ENCODE measurements around the gene P3H4.
"Not testable (repeated sequence)": the region's sequence is repeated elsewhere in the genome, so short reads cannot be mapped to it uniquely, and the experiment has no call there.

Gene P3H4, protein sequence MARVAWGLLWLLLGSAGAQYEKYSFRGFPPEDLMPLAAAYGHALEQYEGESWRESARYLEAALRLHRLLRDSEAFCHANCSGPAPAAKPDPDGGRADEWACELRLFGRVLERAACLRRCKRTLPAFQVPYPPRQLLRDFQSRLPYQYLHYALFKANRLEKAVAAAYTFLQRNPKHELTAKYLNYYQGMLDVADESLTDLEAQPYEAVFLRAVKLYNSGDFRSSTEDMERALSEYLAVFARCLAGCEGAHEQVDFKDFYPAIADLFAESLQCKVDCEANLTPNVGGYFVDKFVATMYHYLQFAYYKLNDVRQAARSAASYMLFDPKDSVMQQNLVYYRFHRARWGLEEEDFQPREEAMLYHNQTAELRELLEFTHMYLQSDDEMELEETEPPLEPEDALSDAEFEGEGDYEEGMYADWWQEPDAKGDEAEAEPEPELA

GRCh38 chr17:41811549-41812380 is at the start of gene P3H4:
Gene P3H4 (minus strand): TSS chr17:41811949. CDS start chr17:41811915, 34 bp downstream.
- H3K27ac ChIP-seq (ENCODE audit: low read depth, low read length): no peak within 1 kb of the TSS
- no peaks in the 10 kb centered on the region for H3K36me3 ChIP-seq (ENCODE audit: control insufficient read depth in 5 of 5, insufficient read depth in 5 of 5, low read length in 5 of 5)
- H3K27me3 ChIP-seq (ENCODE audit: control insufficient read depth in 5 of 5, insufficient read depth in 4 of 5, low read length in 5 of 5): peaks cover 0 to 7% (median 2%) of the 10 kb centered on the region in 5 donors
- H3K4me3 ChIP-seq (ENCODE audit: low read depth in 1 of 5, low read length in 5 of 5): peak within 1 kb of the TSS; percentile 70 to 83 (median 77)
- peak within 1 kb of the TSS in 4 of 5 donors; percentile 56 to 77 (median 70) for H3K9ac ChIP-seq (ENCODE audit: low read length in 5 of 5)
- peaks cover 0 to 34% (median 23%) of the 10 kb centered on the region in 5 donors for H3K4me1 ChIP-seq (ENCODE audit: control insufficient read depth in 5 of 5, insufficient read depth in 5 of 5, low read length in 5 of 5)
- no peaks in the 10 kb centered on the region for H3K9me3 ChIP-seq (ENCODE audit: control insufficient read depth in 5 of 5, low read length in 5 of 5)

GRCh38 chr17:41860254-41860931 is 48.6 kb upstream of the P3H4 start:
- no peak overlapping the region for H3K27ac ChIP-seq (ENCODE audit: low read depth, low read length)
- H3K36me3 ChIP-seq (ENCODE audit: control insufficient read depth in 5 of 5, insufficient read depth in 5 of 5, low read length in 5 of 5): no peaks in the 10 kb centered on the region
- no peaks in the 10 kb centered on the region for H3K27me3 ChIP-seq (ENCODE audit: control insufficient read depth in 5 of 5, insufficient read depth in 4 of 5, low read length in 5 of 5)
- no peak overlapping the region for H3K4me3 ChIP-seq (ENCODE audit: low read depth in 1 of 5, low read length in 5 of 5)
- H3K4me1 ChIP-seq (ENCODE audit: control insufficient read depth in 5 of 5, insufficient read depth in 5 of 5, low read length in 5 of 5): peaks cover 8 to 33% (median 22%) of the 10 kb centered on the region in 5 donors
- H3K9me3 ChIP-seq (ENCODE audit: control insufficient read depth in 5 of 5, low read length in 5 of 5): no peaks in the 10 kb centered on the region
- peak overlapping the region in 1 of 5 donors; percentile 35 for H3K9ac ChIP-seq (ENCODE audit: low read length in 5 of 5)

GRCh38 chr17:41851382-41851781 is 39.6 kb upstream of the P3H4 start:
- H3K27me3 ChIP-seq (ENCODE audit: control insufficient read depth in 5 of 5, insufficient read depth in 4 of 5, low read length in 5 of 5); H3K9me3 ChIP-seq (ENCODE audit: control insufficient read depth in 5 of 5, low read length in 5 of 5); H3K9ac ChIP-seq (ENCODE audit: low read length in 5 of 5); H3K27ac ChIP-seq (ENCODE audit: low read depth, low read length); H3K4me3 ChIP-seq (ENCODE audit: low read depth in 1 of 5, low read length in 5 of 5): not testable (repeated sequence)
- Histone ChIP-seq H3K36me3 (ENCODE audit: control insufficient read depth in 5 of 5, insufficient read depth in 5 of 5, low read length in 5 of 5) (peaks cover 3 to 25% (median 19%) of the 10 kb centered on the region in 5 donors), H3K4me1 (ENCODE audit: control insufficient read depth in 5 of 5, insufficient read depth in 5 of 5, low read length in 5 of 5) (peaks cover 0 to 14% (median 0%) of the 10 kb centered on the region in 5 donors)

GRCh38 chr17:41849251-41849990 is 37.7 kb upstream of the P3H4 start:
- Histone ChIP-seq H3K27me3 (ENCODE audit: control insufficient read depth in 5 of 5, insufficient read depth in 4 of 5, low read length in 5 of 5) (no peaks in the 10 kb centered on the region), H3K9ac (ENCODE audit: low read length in 5 of 5) (peak overlapping the region in 1 of 5 donors; percentile 6), H3K36me3 (ENCODE audit: control insufficient read depth in 5 of 5, insufficient read depth in 5 of 5, low read length in 5 of 5) (peaks cover 2 to 19% (median 13%) of the 10 kb centered on the region in 5 donors), H3K27ac (ENCODE audit: low read depth, low read length) (no peak overlapping the region), H3K9me3 (ENCODE audit: control insufficient read depth in 5 of 5, low read length in 5 of 5) (no peaks in the 10 kb centered on the region), H3K4me1 (ENCODE audit: control insufficient read depth in 5 of 5, insufficient read depth in 5 of 5, low read length in 5 of 5) (peaks cover 0 to 14% (median 0%) of the 10 kb centered on the region in 5 donors), H3K4me3 (ENCODE audit: low read depth in 1 of 5, low read length in 5 of 5) (no peak overlapping the region)

GRCh38 chr17:41848788-41849187 is 37.0 kb upstream of the P3H4 start:
- H3K27ac ChIP-seq (ENCODE audit: low read depth, low read length): no peak overlapping the region

DNA sequence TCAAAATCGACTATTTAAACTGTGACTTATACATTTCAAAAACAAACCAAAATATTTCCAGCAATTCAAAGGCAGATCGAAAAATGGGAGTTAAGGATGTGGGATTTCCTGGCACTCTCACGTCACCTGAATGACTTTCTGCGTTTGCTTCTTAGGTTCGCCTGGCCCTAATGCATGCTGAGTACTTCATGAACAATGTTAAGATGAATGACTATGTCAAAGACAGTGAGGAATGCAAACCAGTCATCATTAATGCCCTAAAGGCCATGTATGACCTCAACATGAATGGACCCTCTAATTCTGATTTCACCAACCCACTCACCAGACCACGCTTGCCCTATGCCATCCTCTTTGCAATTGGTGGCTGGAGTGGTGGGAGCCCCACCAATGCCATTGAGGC is 33.2 kb upstream of the P3H4 start:
- H3K27me3 ChIP-seq (ENCODE audit: control insufficient read depth in 5 of 5, insufficient read depth in 4 of 5, low read length in 5 of 5): no peaks in the 10 kb centered on the region

More at GRCh38 chr17:41848788-41849187, 37.0 kb upstream of the P3H4 start:
- Histone ChIP-seq H3K9me3 (ENCODE audit: control insufficient read depth in 5 of 5, low read length in 5 of 5) (no peaks in the 10 kb centered on the region), H3K9ac (ENCODE audit: low read length in 5 of 5) (no peak overlapping the region), H3K27me3 (ENCODE audit: control insufficient read depth in 5 of 5, insufficient read depth in 4 of 5, low read length in 5 of 5) (no peaks in the 10 kb centered on the region), H3K4me3 (ENCODE audit: low read depth in 1 of 5, low read length in 5 of 5) (no peak overlapping the region), H3K4me1 (ENCODE audit: control insufficient read depth in 5 of 5, insufficient read depth in 5 of 5, low read length in 5 of 5) (peaks cover 0 to 14% (median 0%) of the 10 kb centered on the region in 5 donors), H3K36me3 (ENCODE audit: control insufficient read depth in 5 of 5, insufficient read depth in 5 of 5, low read length in 5 of 5) (peaks cover 0 to 13% (median 7%) of the 10 kb centered on the region in 5 donors)

DNA sequence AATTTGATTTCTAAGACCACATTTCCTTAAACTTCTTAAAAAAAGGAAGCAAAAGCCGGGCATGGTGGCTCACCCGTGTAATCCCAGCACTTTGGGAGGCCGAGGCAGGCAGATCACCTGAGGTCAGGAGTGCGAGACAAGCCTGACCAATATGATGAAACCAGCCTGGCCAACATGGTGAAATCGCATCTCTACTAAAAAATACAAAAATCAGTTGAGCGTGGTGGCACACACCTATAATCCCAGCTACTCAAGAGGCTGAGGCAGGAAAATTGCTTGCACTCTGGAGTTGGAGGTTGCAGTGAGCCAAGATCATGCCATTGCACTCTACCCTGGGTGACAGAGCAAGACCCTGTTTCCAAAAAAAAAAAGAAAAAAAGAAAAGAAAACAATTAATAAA is 29.0 kb upstream of the P3H4 start:
- H3K27ac ChIP-seq (ENCODE audit: low read depth, low read length); H3K9ac ChIP-seq (ENCODE audit: low read length in 5 of 5); H3K36me3 ChIP-seq (ENCODE audit: control insufficient read depth in 5 of 5, insufficient read depth in 5 of 5, low read length in 5 of 5); H3K27me3 ChIP-seq (ENCODE audit: control insufficient read depth in 5 of 5, insufficient read depth in 4 of 5, low read length in 5 of 5); H3K4me3 ChIP-seq (ENCODE audit: low read depth in 1 of 5, low read length in 5 of 5); H3K9me3 ChIP-seq (ENCODE audit: control insufficient read depth in 5 of 5, low read length in 5 of 5); H3K4me1 ChIP-seq (ENCODE audit: control insufficient read depth in 5 of 5, insufficient read depth in 5 of 5, low read length in 5 of 5): not testable (repeated sequence)

More for the DNA sequence above, 33.2 kb upstream of the P3H4 start:
- H3K36me3 ChIP-seq (ENCODE audit: control insufficient read depth in 5 of 5, insufficient read depth in 5 of 5, low read length in 5 of 5): peaks cover 0 to 5% (median 4%) of the 10 kb centered on the region in 5 donors
- H3K9me3 ChIP-seq (ENCODE audit: control insufficient read depth in 5 of 5, low read length in 5 of 5): no peaks in the 10 kb centered on the region
- H3K4me3 ChIP-seq (ENCODE audit: low read depth in 1 of 5, low read length in 5 of 5): no peak overlapping the region
- H3K4me1 ChIP-seq (ENCODE audit: control insufficient read depth in 5 of 5, insufficient read depth in 5 of 5, low read length in 5 of 5): peaks cover 0 to 10% (median 0%) of the 10 kb centered on the region in 5 donors
- no peak overlapping the region for H3K9ac ChIP-seq (ENCODE audit: low read length in 5 of 5)
- no peak overlapping the region for H3K27ac ChIP-seq (ENCODE audit: low read depth, low read length)

DNA sequence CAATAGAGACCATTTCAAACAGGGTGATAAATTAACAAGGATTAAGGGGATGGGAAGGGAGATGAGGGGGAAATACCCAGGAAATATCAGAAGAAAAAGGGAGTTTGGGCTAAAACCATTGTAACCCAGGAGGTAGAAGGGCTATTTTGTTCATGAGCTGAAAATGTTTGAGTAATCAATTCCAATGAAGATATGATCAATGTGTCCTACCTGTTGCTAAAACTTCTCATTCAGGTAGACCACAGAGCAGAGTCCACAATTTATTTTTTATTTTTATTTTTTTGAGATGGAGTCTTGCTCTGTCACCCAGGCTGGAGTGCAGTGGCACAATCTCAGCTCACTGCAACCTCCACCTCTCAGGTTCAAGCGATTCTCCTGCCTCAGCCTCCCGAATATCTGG is 27.7 kb upstream of the P3H4 start:
- H3K36me3 ChIP-seq (ENCODE audit: control insufficient read depth in 5 of 5, insufficient read depth in 5 of 5, low read length in 5 of 5); H3K4me3 ChIP-seq (ENCODE audit: low read depth in 1 of 5, low read length in 5 of 5); H3K27me3 ChIP-seq (ENCODE audit: control insufficient read depth in 5 of 5, insufficient read depth in 4 of 5, low read length in 5 of 5); H3K9ac ChIP-seq (ENCODE audit: low read length in 5 of 5); H3K9me3 ChIP-seq (ENCODE audit: control insufficient read depth in 5 of 5, low read length in 5 of 5); H3K27ac ChIP-seq (ENCODE audit: low read depth, low read length): not testable (repeated sequence)
- H3K4me1 ChIP-seq (ENCODE audit: control insufficient read depth in 5 of 5, insufficient read depth in 5 of 5, low read length in 5 of 5): peaks cover 2 to 16% (median 16%) of the 10 kb centered on the region in 5 donors

Data from subcutaneous abdominal adipose tissue (tissue), 5 donors.